ENCODE results near the gene CDX1.

The CDX1 gene

DNA sequence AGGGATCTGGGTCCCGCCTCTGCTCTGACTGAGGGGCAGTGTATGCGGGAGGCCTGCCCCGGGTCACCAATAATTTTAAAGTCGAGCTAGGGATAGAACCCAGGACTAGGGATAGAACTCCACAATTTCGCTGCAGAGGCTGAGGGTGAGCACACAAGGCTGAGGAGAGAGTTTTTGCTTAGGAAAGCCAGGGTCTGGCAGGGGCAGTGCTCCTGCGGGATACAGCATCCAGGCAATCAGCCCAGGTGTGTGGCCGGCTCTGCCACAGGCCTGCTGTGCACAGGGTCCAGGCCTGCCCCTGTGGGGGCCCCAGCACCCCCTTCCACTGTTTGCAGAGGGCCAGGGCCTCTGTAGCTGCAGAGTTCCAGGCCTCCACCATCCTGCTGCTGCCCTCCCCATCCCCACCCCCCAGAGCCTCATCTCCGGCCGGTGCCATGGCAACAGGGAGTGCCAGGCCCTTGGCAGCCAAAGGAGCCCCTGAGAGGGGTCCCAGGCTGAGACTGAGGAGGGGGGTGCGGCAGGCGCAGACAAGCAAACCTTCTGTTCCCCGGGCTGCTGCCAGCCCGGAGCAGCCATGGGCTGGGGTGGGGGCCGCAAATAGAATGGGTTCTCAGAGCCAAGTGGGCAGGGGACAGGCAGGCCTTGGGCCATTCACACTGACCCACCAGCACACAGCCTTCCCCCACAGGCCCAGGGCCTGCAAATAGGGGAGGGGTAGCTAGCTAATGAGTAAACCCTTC lies 19.5 kb upstream of the CDX1 start:
- DNase-seq (ENCODE audit: low read depth in 2 of 2) = no peak

DNA sequence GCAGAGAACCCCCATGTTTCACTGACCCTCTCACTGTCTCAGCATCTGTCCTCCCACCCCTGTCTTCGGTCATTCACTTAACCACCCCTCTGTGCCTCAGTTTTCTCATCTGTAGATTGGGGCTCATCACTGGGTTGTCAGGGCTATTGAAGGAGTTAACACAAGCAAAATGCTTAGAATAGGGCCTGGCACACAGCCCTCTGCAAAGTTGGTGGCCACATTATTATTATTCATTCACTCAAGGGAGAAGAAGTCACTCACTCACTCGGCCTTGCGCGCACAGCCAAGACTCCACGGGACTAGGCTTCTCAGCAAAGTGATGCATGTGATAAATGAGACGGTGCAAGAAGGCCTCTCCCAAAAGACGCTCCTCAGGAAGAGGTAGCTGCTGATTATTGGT lies 18.9 kb upstream of the CDX1 start:
- no peak for DNase-seq (ENCODE audit: low read depth in 2 of 2)

DNA sequence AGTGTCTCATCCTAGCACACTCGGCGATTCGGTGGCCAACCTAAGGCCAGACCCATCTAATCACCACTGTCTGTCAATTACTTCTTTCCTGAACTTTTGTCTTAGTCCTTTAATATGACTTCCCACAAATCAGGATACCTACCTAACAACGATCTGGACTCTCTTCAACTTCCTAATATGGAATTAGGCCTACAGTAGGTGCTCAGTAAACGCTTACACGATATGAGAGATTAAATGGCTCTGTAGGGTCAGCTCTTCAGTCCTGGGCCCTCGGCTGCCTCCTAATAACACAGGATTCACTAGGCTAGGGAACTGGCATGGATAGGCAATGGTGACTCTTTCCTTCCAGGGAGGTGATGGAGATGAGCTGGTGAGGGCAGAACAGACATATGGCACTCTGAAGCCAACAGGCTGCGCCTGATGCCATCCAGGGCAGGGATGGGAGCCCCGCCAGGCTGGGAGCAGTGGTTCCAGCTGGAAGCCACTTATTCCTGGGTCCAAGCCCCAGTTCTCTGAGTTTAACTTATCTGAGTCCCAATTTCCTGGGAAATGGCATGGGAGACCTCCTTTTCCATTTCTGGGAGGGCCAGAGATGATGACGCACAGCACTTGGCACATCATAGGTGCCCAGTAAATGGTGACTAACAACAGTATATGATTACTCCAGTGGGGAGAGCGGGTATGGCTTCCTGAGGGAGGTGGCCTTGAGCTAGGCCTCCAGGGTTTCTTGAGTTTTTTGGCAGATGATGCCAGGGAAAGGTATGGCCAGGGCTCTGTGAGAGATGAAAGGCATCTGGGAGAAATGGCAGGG lies 18.3 kb upstream of the CDX1 start:
- no peak for DNase-seq (ENCODE audit: low read depth in 2 of 2)

GRCh38 chr5:150149618-150150017 lies 17.0 kb upstream of the CDX1 start:
- no peak for DNase-seq (ENCODE audit: low read depth in 2 of 2)

- DNase-seq (ENCODE audit: low read depth in 2 of 2) = no peak
Observed at GRCh38 chr5:150152636-150153462, 13.7 kb upstream of the CDX1 start.

GRCh38 chr5:150153483-150153882 lies 13.1 kb upstream of the CDX1 start:
- no peak for DNase-seq (ENCODE audit: low read depth in 2 of 2)

- DNase-seq (ENCODE audit: low read depth in 2 of 2) = no peak
Observed at GRCh38 chr5:150153957-150154617, 12.5 kb upstream of the CDX1 start.

- no peak for DNase-seq (ENCODE audit: low read depth in 2 of 2)
Observed at GRCh38 chr5:150154618-150155128, 11.9 kb upstream of the CDX1 start.

GRCh38 chr5:150155258-150156026 lies 11.1 kb upstream of the CDX1 start, which contains the start of gene PDGFRB:
Gene PDGFRB (minus strand): TSS chr5:150155845. CDS start chr5:150137047, 18,798 bp downstream.
- peak; percentile 25 to 32 for DNase-seq (ENCODE audit: low read depth in 2 of 2)

DNA sequence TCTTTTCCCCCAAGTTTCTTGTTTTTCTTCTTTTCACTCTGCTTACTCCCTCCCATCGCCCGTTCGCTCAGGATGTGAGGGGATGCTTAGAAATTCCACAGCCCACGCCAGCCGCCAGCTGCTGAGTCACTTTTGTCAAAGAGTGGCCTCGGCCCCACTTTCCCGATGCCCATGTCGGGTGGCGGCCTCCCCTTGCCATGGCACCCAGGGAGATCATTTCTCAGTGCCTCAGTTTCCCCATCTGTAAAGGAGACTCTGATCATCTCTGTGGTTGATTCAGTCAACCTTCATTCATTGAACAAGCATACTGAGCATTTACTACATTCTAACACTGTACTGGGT lies 10.6 kb upstream of the CDX1 start:
- DNase-seq (ENCODE audit: low read depth in 2 of 2) = no peak

DNA sequence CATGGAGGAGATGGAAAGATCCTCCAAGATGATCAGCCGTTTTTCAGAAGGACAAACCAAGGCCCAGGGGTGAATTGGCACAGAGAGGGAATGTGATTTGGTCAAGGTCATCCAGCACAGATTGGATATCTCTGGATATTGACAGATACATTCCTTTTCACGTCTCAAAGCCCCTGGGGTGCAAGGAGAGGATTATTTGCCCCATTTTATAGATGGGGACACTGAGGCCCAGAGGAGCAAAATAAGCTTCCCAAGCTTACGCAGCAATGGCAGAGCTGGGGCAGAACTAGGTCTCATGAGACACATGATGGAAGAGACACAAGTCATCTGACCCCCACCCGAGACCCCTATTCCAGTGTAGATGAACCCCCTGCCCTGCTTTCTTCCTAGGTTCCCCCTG lies 10.0 kb upstream of the CDX1 start:
- no peak for DNase-seq (ENCODE audit: low read depth in 2 of 2)

DNA sequence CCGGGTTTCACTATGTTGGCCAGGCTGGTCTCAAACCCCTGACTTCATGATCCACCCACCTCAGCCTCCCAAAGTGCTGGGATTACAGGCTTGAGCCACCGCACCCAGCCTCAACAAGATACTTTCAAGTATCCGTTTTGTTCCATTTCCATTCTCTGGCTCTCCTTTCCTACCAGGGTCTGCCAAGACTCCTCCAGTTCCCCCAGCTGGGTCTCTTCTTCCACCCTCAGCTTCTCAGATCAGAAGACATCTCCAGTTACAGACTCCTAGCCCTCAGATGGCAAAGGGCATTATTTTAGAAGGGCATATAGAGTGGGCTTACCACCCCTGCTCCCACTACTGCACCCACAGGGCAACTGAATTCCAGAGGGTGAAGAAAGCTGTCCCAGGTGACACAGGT lies 9.4 kb upstream of the CDX1 start:
- DNase-seq (ENCODE audit: low read depth in 2 of 2) = no peak

DNA sequence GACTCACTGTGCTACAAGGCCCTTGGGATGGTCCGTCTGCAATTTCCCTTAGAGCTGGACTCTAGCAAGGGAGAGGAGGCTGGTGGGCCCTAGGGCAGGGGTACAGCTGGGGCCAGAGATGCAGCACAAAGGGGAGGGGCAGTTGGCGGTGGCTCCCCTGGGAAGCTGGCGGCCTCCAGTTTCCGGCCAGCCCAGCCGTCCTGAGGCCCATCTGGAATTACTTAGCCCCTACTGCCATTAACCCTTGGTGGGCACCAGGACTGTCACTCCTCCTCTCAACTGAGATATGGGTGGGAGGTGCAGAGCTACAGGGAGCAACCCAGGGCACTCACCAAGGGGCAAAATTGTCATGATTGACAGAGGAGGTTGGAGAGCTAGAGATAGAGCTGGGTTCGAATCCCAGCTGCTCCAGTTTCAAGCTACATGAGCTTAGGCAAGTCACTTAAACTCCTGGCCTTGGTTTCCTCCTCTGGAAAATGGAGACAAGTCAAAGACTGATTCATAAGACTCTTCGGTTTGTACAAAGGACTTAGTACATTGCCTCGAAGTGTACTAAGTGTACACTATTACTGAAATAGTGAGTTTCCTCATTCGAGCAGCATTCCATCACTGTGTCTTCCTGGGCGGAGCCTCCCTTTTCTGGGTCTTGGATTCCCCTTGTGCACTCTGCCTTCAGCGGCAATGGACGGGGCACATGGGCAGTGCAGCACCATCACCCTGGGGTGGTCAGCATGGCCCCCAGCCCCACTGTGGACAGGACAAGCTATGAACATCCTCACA lies 8.2 kb upstream of the CDX1 start:
- DNase-seq (ENCODE audit: low read depth in 2 of 2) = no peak

GRCh38 chr5:150159031-150159430 lies 7.5 kb upstream of the CDX1 start:
- DNase-seq (ENCODE audit: low read depth in 2 of 2) = no peak

DNA sequence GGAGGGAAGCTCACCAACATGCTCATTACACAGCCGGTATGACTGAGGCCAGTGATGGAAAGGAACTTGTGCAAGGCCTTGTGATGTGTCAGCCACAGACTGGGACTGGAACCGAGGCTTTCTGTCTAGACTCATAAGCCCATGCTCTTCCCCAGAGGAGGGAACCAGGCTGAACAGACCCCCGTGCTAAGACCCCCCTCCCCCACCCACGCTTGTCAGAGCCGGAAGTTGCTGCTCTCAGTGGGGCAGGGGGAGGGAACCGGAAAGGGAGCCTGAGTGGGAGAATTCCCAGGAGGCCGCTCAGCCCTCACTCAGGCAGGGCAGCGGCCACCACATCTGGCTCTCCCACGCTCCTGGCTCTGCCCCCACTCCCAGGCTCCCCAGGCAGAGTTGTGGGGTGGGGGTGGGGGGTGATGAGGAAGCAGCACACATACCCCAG lies 6.8 kb upstream of the CDX1 start:
- DNase-seq (ENCODE audit: low read depth in 2 of 2) = no peak

- DNase-seq (ENCODE audit: low read depth in 2 of 2) = no peak
Observed at GRCh38 chr5:150160448-150161081, 6.0 kb upstream of the CDX1 start.

- DNase-seq (ENCODE audit: low read depth in 2 of 2) = peak; percentile 46 to 68
Observed at GRCh38 chr5:150161242-150162141, 5.1 kb upstream of the CDX1 start.

GRCh38 chr5:150162142-150162513 lies 4.5 kb upstream of the CDX1 start:
- no peak for DNase-seq (ENCODE audit: low read depth in 2 of 2)

DNA sequence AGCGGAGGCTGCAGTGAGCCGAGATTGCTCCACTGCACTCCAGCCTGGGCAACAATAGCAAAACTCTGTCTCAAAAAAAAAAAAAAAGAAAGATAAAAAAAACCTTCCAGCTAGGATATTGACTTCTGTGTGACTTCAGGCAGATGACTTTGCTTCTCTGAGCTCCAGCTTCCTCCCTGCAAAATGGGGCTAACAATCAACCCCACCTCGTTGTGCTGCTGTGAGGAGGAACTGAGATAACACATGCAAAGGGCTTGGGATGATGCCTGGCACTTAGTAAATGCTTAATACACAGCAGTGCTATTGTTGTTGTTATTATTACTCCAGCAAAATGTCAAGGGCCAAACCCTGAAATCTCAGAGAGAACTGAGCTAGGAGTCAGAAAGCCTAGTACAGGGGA lies 3.5 kb upstream of the CDX1 start:
- no peak for DNase-seq (ENCODE audit: low read depth in 2 of 2)
